Measurements from ENCODE around the gene TRAK2. TPM values are rescaled to one million over a fixed set of nuclear protein-coding genes. Genes with fewer than 3 reads are reported as not detected.
A peak's percentile ranks its signal among the peaks of the same experiment; 100 is the strongest.

Gene TRAK2
- total and polyA plus RNA-seq, 2 donors (not counting 1 experiment from before 2014, with no cell fraction given) = 73.2 to 81.1 TPM

GRCh38 chr2:201419057-201419635 is 32.1 kb downstream of the TRAK2 start:
- Histone ChIP-seq H3K4me2 (ENCODE audit: extremely low read depth, insufficient read depth, low read length) (no peak overlapping the region), H3K4me3 (replicated peaks in 1 of 4; ENCODE audit: control extremely low read depth in 1 of 4, insufficient read depth in 1 of 4, low read depth in 3 of 4, low read length in 4 of 4) (no peak overlapping the region), H3K27me3 (ENCODE audit: control insufficient read depth, insufficient read depth, low read length) (no peaks in the 10 kb centered on the region), H3K79me2 (ENCODE audit: control insufficient read depth, insufficient read depth, low read length) (peaks cover 28% of the 10 kb centered on the region), H3K9ac (ENCODE audit: insufficient read depth, low read length) (no peak overlapping the region), H3K27ac (ENCODE audit: insufficient read depth, low read length) (no peak overlapping the region), H2AFZ (ENCODE audit: low read length) (no peak overlapping the region), H3K9me3 (ENCODE audit: control insufficient read depth, insufficient read depth, low read depth, low read length) (no peaks in the 10 kb centered on the region), H3K4me1 (ENCODE audit: control insufficient read depth, extremely low read depth, insufficient read depth, low read length) (peaks cover 18% of the 10 kb centered on the region), H3K36me3 (ENCODE audit: control insufficient read depth, insufficient read depth, low read length) (no peaks in the 10 kb centered on the region), H4K20me1 (ENCODE audit: control insufficient read depth, extremely low read depth, insufficient read depth, low read length) (no peaks in the 10 kb centered on the region)
- TF ChIP-seq CTCF (conservative IDR thresholded peaks at IDR 0.05 in 1 of 2, IDR thresholded peaks at IDR 0.05 in 1 of 2; ENCODE audit: low read depth in 1 of 2, low read length in 2 of 2) (no peak), EZH2 (IDR thresholded peaks at IDR 0.05; ENCODE audit: low read length, missing control alignments) (no peak)
- DNase-seq (ENCODE audit: low read depth in 2 of 2) = no peak

- no peak for TF ChIP-seq CTCF (conservative IDR thresholded peaks at IDR 0.05 in 1 of 2, IDR thresholded peaks at IDR 0.05 in 1 of 2; ENCODE audit: low read depth in 1 of 2, low read length in 2 of 2)
- no peak for TF ChIP-seq EZH2 (IDR thresholded peaks at IDR 0.05; ENCODE audit: low read length, missing control alignments)
- no peaks in the 10 kb centered on the region for H3K27me3 ChIP-seq (ENCODE audit: control insufficient read depth, insufficient read depth, low read length)
- H3K4me3 ChIP-seq (replicated peaks in 1 of 4; ENCODE audit: control extremely low read depth in 1 of 4, insufficient read depth in 1 of 4, low read depth in 3 of 4, low read length in 4 of 4) = no peak overlapping the region
- H3K79me2 ChIP-seq (ENCODE audit: control insufficient read depth, insufficient read depth, low read length) = peaks cover 32% of the 10 kb centered on the region
- H3K9ac ChIP-seq (ENCODE audit: insufficient read depth, low read length) = no peak overlapping the region
- no peaks in the 10 kb centered on the region for H4K20me1 ChIP-seq (ENCODE audit: control insufficient read depth, extremely low read depth, insufficient read depth, low read length)
- no peak overlapping the region for H3K27ac ChIP-seq (ENCODE audit: insufficient read depth, low read length)
- H3K4me2 ChIP-seq (ENCODE audit: extremely low read depth, insufficient read depth, low read length) = peak overlapping the region; percentile 36
- H3K36me3 ChIP-seq (ENCODE audit: control insufficient read depth, insufficient read depth, low read length) = no peaks in the 10 kb centered on the region
- H3K9me3 ChIP-seq (ENCODE audit: control insufficient read depth, insufficient read depth, low read depth, low read length) = no peaks in the 10 kb centered on the region
- H2AFZ ChIP-seq (ENCODE audit: low read length) = no peak overlapping the region
- DNase-seq (ENCODE audit: low read depth in 2 of 2) = no peak
- peaks cover 17% of the 10 kb centered on the region for H3K4me1 ChIP-seq (ENCODE audit: control insufficient read depth, extremely low read depth, insufficient read depth, low read length)
Measured at GRCh38 chr2:201415149-201415548, 36.1 kb downstream of the TRAK2 start.

- no peak overlapping the region for H3K9ac ChIP-seq (ENCODE audit: insufficient read depth, low read length)
- no peak overlapping the region for H3K27ac ChIP-seq (ENCODE audit: insufficient read depth, low read length)
Measured at GRCh38 chr2:201414099-201415023, 36.9 kb downstream of the TRAK2 start.

More at GRCh38 chr2:201414099-201415023, 36.9 kb downstream of the TRAK2 start:
- Histone ChIP-seq H3K4me1 (ENCODE audit: control insufficient read depth, extremely low read depth, insufficient read depth, low read length) (peaks cover 14% of the 10 kb centered on the region), H3K27me3 (ENCODE audit: control insufficient read depth, insufficient read depth, low read length) (no peaks in the 10 kb centered on the region), H3K9me3 (ENCODE audit: control insufficient read depth, insufficient read depth, low read depth, low read length) (no peaks in the 10 kb centered on the region), H3K4me2 (ENCODE audit: extremely low read depth, insufficient read depth, low read length) (peak overlapping the region; percentile 62), H3K36me3 (ENCODE audit: control insufficient read depth, insufficient read depth, low read length) (no peaks in the 10 kb centered on the region), H2AFZ (ENCODE audit: low read length) (no peak overlapping the region), H3K4me3 (replicated peaks in 1 of 4; ENCODE audit: control extremely low read depth in 1 of 4, insufficient read depth in 1 of 4, low read depth in 3 of 4, low read length in 4 of 4) (no peak overlapping the region), H3K79me2 (ENCODE audit: control insufficient read depth, insufficient read depth, low read length) (peaks cover 30% of the 10 kb centered on the region), H4K20me1 (ENCODE audit: control insufficient read depth, extremely low read depth, insufficient read depth, low read length) (no peaks in the 10 kb centered on the region)
- no peak for TF ChIP-seq EZH2 (IDR thresholded peaks at IDR 0.05; ENCODE audit: low read length, missing control alignments)
- TF ChIP-seq CTCF (conservative IDR thresholded peaks at IDR 0.05 in 1 of 2, IDR thresholded peaks at IDR 0.05 in 1 of 2; ENCODE audit: low read depth in 1 of 2, low read length in 2 of 2) = no peak
- peak; percentile 46 to 75 for DNase-seq (ENCODE audit: low read depth in 2 of 2)

All from fibroblast of lung (primary cell).